Lung (tissue), 12 donors: ENCODE results near the gene SLC2A2. TPM values are rescaled to one million over a fixed set of nuclear protein-coding genes. Genes with fewer than 3 reads are reported as not detected.
A peak's percentile ranks its signal among the peaks of the same experiment; 100 is the strongest.

Experiments
- ATAC-seq: fragments of 200-7000 bp; cut with Tn5 transposase; one replicate; pipeline ENCODE4 v1.9.1; 2020; ENCODE audit warnings: moderate number of reproducible peaks; ENCODE audit not compliant: insufficient read depth, low FRiP score
- DNase-seq, 3 donors: peaks; one replicate each; pipeline ENCODE4 v3.0.0-alpha.2; 2013 to 2017
- H3K27ac ChIP-seq, 2 donors: one replicate each; pipeline ENCODE4 v1.5.1; 2013; ENCODE audit warnings: mild to moderate bottlenecking in 2 of 2, moderate library complexity in 2 of 2, control low read depth in 1 of 2, inconsistent platforms in 1 of 2, low read depth in 1 of 2, low read length in 1 of 2
- H3K27me3 ChIP-seq, 3 donors: one replicate each; pipeline ENCODE4 v1.5.1; 2013; ENCODE audit warnings: low read length in 2 of 3; ENCODE audit not compliant: control insufficient read depth in 3 of 3, insufficient read depth in 3 of 3
- H3K36me3 ChIP-seq, 4 donors: one replicate each; pipeline ENCODE4 v1.5.1; 2013; ENCODE audit warnings: low read length in 4 of 4, mild to moderate bottlenecking in 1 of 4, moderate library complexity in 1 of 4; ENCODE audit not compliant: control insufficient read depth in 4 of 4, insufficient read depth in 4 of 4
- H3K4me1 ChIP-seq, 5 donors: one replicate each; pipeline ENCODE4 v1.5.1; 2013; ENCODE audit warnings: low read length in 5 of 5, mild to moderate bottlenecking in 2 of 5, moderate library complexity in 1 of 5; ENCODE audit not compliant: control insufficient read depth in 5 of 5, insufficient read depth in 5 of 5
- H3K4me3 ChIP-seq: one replicate; pipeline ENCODE4 v1.5.1; 2013; ENCODE audit warnings: mild to moderate bottlenecking, control low read depth, moderate library complexity
- H3K9ac ChIP-seq, 2 donors: one replicate each; pipeline ENCODE4 v1.5.1; 2013; ENCODE audit warnings: low read length in 2 of 2, control low read depth in 1 of 2; ENCODE audit not compliant: insufficient read depth in 1 of 2
- H3K9me3 ChIP-seq, 4 donors: one replicate each; pipeline ENCODE4 v1.5.1; 2013; ENCODE audit warnings: low read length in 3 of 4, mild to moderate bottlenecking in 1 of 4, moderate library complexity in 1 of 4; ENCODE audit not compliant: control insufficient read depth in 4 of 4, insufficient read depth in 3 of 4
- CTCF ChIP-seq: IDR thresholded peaks from 2 replicates; pipeline ENCODE4 v1.5.1; 2012; ENCODE audit warnings: mild to moderate bottlenecking; ENCODE audit errors: control extremely low read depth, extremely low read depth
- WGBS, 2 donors: extraction: QIAGEN DNeasy Blood & Tissue Kit; methylation state at CpG; one replicate each; pipeline ENCODE4 v1.1.7; 2013; 5-methylcytosine and 5-hydroxymethylcytosine counted together
- polyA plus RNA-seq, 2 donors: library from polyadenylated mRNA; stranded (reverse); fragments of 200-250 nt; gene quantifications; one replicate each; pipeline ENCODE4 v1.2.1, GENCODE V29; 2013
- total RNA-seq, 2 donors: library from RNA; depleted of rRNA in 1 of 2; stranded (reverse); fragments of >200 nt in 1 of 2; gene quantifications; one replicate each; pipeline ENCODE4 v1.2.1, GENCODE V29; 2014 to 2021
- donor health status: control.
- donor health status: control.
- donor health status: Bipolar disorder and iron deficiency.
- donor health status: healthy.
- donor health status: DM: yes; HTN: yes; CAD: no.

Gene SLC2A2
- total and polyA plus RNA-seq, 4 donors: 0.12 TPM; not detected in 3

GRCh38 chr3:171057072-171057471, 30.6 kb upstream of the SLC2A2 start:
- no peak for TF ChIP-seq CTCF
- no peak overlapping the region for H3K9ac ChIP-seq
- peaks cover 0 to 11% (median 0%) of the 10 kb centered on the region in 5 donors for H3K4me1 ChIP-seq
- peaks cover 0 to 28% (median 0%) of the 10 kb centered on the region in 3 donors for H3K27me3 ChIP-seq
- no peaks in the 10 kb centered on the region for H3K9me3 ChIP-seq
- no peak overlapping the region for H3K27ac ChIP-seq
- ATAC-seq (no peak), DNase-seq (no peak)
- 58 to 88% methylated on average over 1 of the region's 1 CpG for WGBS, 2 donors
- H3K36me3 ChIP-seq: no peaks in the 10 kb centered on the region
- H3K4me3 ChIP-seq: no peak overlapping the region

GRCh38 chr3:171056528-171056927, 30.0 kb upstream of the SLC2A2 start:
- no peaks in the 10 kb centered on the region for H3K36me3 ChIP-seq
- no peak overlapping the region for H3K4me3 ChIP-seq
- WGBS, 2 donors: 76 to 83% methylated on average over 5 of the region's 5 CpGs
- H3K27me3 ChIP-seq: peaks cover 0 to 28% (median 0%) of the 10 kb centered on the region in 3 donors
- no peak for TF ChIP-seq CTCF
- no peak for DNase-seq
- H3K9me3 ChIP-seq: no peaks in the 10 kb centered on the region
- peaks cover 0 to 11% (median 0%) of the 10 kb centered on the region in 5 donors for H3K4me1 ChIP-seq
- H3K9ac ChIP-seq: no peak overlapping the region
- no peak for ATAC-seq
- no peak overlapping the region for H3K27ac ChIP-seq

GRCh38 chr3:171055336-171056178, 29.0 kb upstream of the SLC2A2 start:
- no peaks in the 10 kb centered on the region for H3K9me3 ChIP-seq
- peak in 1 of 3 donors; percentile 14 for DNase-seq
- peaks cover 0 to 24% (median 0%) of the 10 kb centered on the region in 3 donors for H3K27me3 ChIP-seq
- H3K9ac ChIP-seq: no peak overlapping the region
- TF ChIP-seq CTCF: no peak
- H3K27ac ChIP-seq: no peak overlapping the region
- no peak overlapping the region for H3K4me3 ChIP-seq
- 65 to 82% methylated on average over 4 of the region's 4 CpGs for WGBS, 2 donors
- H3K4me1 ChIP-seq: peaks cover 0 to 8% (median 0%) of the 10 kb centered on the region in 5 donors
- no peak for ATAC-seq
- H3K36me3 ChIP-seq: no peaks in the 10 kb centered on the region
